NT2/D1 (cell line): Measurements from ENCODE around the gene DPP6.

Experiments used
- SUZ12 ChIP-seq: IDR thresholded peaks from 2 replicates; pipeline ENCODE4 v1.6.1; 2011; ENCODE audit not compliant: insufficient read length, insufficient read depth; ENCODE audit errors: extremely low read depth
- ZNF274 ChIP-seq: IDR thresholded peaks from 2 replicates; pipeline ENCODE4 v1.6.1; 2011; ENCODE audit warnings: mild to moderate bottlenecking, low read depth, low read length

DNA sequence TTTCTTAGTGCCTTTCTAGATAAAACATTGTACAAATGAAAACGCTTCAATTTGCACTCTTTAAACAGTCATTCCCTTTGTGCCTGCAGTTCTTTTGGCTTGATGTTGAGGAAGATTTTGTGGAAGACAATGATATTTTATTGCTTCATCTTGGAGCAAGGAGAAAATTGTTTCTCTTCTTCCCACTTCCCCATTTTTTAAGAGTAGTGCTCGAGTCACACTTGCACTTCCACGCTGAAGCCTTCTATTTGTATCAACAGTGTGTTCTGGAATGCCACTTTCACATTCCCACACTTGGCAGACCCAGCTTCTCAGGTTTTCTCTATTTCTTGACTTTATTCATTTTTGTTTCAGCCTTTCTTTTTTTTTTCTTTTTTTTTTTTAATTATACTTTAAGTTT lies 581.4 kb downstream of the DPP6 start:
- no peak for TF ChIP-seq SUZ12
- TF ChIP-seq ZNF274: no peak
